Measurements from ENCODE around the gene ANKRD39.
A peak's percentile ranks its signal among the peaks of the same experiment; 100 is the strongest.
"Not testable (repeated sequence)": the region's sequence is repeated elsewhere in the genome, so short reads cannot be mapped to it uniquely, and the experiment has no call there.

ANKRD39 gene

DNA sequence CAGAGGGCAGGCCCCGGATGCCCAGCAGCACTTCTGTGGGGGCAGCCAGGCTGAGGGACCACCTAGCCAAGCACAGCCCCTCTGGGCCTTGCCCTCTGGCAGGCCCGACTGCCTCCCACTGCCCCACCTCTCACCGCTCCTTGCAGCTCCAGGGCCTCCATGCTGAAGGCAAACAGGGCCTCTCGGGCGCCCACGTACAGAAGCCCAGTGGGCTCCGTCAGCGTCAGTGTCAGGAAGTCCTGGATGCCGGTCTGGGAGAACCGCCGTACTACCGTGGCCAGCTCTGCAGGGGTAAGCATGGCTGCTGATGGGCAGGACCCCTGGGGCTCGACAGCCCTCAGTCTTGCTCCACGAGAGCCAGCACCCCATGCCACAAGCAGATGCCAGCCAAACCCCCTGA, 8.3 kb upstream of the ANKRD39 start:
- Histone ChIP-seq H3K4me1 (ENCODE audit: control insufficient read depth in 2 of 2, insufficient read depth in 2 of 2, low read length in 2 of 2) (peaks cover 26 to 32% of the 10 kb centered on the region in 2 donors), H3K9me3 (ENCODE audit: control insufficient read depth in 2 of 2, low read length in 2 of 2) (no peaks in the 10 kb centered on the region), H3K27me3 (ENCODE audit: control insufficient read depth in 2 of 2, insufficient read depth in 2 of 2, low read length in 2 of 2) (no peaks in the 10 kb centered on the region), H3K27ac (ENCODE audit: low read depth in 2 of 2, low read length in 2 of 2) (no peak overlapping the region), H3K9ac (ENCODE audit: low read depth in 1 of 2, low read length in 2 of 2) (no peak overlapping the region), H3K36me3 (ENCODE audit: control insufficient read depth in 2 of 2, insufficient read depth in 2 of 2, low read length in 2 of 2) (peaks cover 34 to 41% of the 10 kb centered on the region in 2 donors), H3K4me3 (ENCODE audit: low read length in 2 of 2) (no peak overlapping the region)

DNA sequence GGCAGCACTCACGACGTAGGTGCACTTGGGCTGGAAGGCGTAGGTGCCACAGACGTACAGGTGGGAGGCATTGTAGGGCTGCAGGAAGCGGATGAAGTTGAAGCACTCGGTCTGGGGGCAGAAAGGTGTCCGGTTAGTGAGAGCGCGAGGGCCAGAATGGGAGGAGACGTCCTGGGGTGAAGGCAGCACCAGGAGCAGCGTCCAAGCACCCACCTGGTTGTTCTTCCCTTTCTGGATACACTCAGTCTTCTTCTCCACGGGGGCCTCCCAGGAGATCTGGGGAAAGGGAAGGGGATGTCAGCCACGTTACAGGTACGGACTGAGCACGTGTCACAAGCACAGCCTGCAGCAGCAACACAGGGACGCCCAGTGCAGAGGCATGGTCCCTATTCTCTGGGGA, 7.8 kb upstream of the ANKRD39 start:
- H3K9me3 ChIP-seq (ENCODE audit: control insufficient read depth in 2 of 2, low read length in 2 of 2) = no peaks in the 10 kb centered on the region
- H3K9ac ChIP-seq (ENCODE audit: low read depth in 1 of 2, low read length in 2 of 2) = no peak overlapping the region
- no peak overlapping the region for H3K4me3 ChIP-seq (ENCODE audit: low read length in 2 of 2)
- H3K27ac ChIP-seq (ENCODE audit: low read depth in 2 of 2, low read length in 2 of 2) = no peak overlapping the region
- no peaks in the 10 kb centered on the region for H3K27me3 ChIP-seq (ENCODE audit: control insufficient read depth in 2 of 2, insufficient read depth in 2 of 2, low read length in 2 of 2)
- peaks cover 24 to 27% of the 10 kb centered on the region in 2 donors for H3K4me1 ChIP-seq (ENCODE audit: control insufficient read depth in 2 of 2, insufficient read depth in 2 of 2, low read length in 2 of 2)
- peaks cover 34 to 42% of the 10 kb centered on the region in 2 donors for H3K36me3 ChIP-seq (ENCODE audit: control insufficient read depth in 2 of 2, insufficient read depth in 2 of 2, low read length in 2 of 2)

DNA sequence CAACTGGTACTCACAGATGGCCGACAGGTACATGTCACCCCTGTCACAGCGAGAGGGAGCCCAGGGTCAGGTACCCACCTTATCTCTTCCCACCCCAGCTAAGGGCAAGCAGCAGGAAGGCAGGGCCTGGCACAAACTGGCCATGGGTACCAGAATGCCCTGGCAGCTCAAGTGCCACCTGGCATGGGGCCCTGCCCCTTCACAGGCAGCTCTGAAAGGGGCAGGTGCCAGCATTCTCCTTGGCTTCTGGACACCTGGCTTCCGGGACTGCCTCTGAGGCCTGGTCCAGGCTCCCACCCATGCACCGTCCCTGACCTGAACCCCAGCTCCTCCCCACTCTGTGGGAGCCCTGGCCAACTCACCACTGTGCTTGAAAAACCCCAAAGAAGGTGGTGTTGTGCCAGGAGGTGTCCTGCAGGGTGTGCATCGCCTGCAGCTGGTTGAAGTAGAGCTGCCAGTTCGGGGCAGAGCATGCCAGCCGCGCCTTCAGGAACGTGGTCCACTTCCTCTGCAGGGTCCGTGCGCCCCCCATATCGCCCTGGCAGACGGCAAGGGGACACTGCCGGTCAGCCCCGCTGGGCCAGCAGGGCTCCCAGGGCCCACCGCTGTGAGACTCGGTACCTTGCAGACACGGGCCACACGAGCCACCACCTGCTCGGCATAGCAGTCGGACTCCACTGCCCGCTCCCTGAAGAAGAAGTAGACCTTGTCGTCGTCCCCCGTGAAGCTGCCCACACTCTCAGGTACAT, 6.7 kb upstream of the ANKRD39 start:
- peaks cover 20 to 24% of the 10 kb centered on the region in 2 donors for H3K4me1 ChIP-seq (ENCODE audit: control insufficient read depth in 2 of 2, insufficient read depth in 2 of 2, low read length in 2 of 2)
- no peaks in the 10 kb centered on the region for H3K9me3 ChIP-seq (ENCODE audit: control insufficient read depth in 2 of 2, low read length in 2 of 2)
- peaks cover 34 to 44% of the 10 kb centered on the region in 2 donors for H3K36me3 ChIP-seq (ENCODE audit: control insufficient read depth in 2 of 2, insufficient read depth in 2 of 2, low read length in 2 of 2)
- no peaks in the 10 kb centered on the region for H3K27me3 ChIP-seq (ENCODE audit: control insufficient read depth in 2 of 2, insufficient read depth in 2 of 2, low read length in 2 of 2)
- H3K27ac ChIP-seq (ENCODE audit: low read depth in 2 of 2, low read length in 2 of 2) = no peak overlapping the region
- H3K4me3 ChIP-seq (ENCODE audit: low read length in 2 of 2) = no peak overlapping the region
- H3K9ac ChIP-seq (ENCODE audit: low read depth in 1 of 2, low read length in 2 of 2) = no peak overlapping the region

DNA sequence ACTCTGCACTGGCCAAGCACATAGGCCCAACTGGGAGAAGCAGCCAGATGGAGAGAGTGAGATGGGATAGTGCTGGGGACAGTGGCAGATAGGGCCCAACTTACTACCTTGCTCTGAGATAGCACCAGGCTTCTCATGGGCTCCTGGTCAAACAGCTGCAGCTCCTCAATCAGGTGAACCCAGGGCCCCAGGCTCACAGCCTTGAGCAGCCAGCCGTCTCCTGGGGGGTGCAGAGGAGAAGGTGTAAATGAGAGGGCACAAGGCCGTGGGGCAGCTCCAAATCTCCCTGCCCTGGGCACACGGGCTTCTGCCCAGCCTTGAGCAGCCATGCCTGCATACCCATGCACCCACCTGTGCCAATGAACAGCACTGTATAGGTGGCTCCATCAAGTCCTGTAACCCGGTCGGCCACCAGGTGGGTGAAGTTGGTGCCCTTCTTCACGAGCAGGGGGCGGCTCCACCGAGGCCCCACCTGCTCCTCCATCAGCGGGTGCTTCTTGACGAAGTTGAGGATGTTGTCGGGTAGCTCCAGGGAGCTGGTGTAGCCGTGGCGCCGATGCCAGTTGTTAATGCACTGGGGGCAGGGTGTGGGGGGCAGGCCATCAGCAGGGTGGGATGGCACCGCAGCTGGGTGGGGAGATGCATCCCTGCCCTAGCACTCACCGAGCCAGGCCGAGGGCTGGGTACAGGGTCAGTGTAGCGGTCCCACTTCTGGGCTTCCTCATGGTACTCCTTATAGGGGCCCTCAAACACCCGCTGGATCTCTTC, 5.9 kb upstream of the ANKRD39 start:
- no peak overlapping the region for H3K27ac ChIP-seq (ENCODE audit: low read depth in 2 of 2, low read length in 2 of 2)

DNA sequence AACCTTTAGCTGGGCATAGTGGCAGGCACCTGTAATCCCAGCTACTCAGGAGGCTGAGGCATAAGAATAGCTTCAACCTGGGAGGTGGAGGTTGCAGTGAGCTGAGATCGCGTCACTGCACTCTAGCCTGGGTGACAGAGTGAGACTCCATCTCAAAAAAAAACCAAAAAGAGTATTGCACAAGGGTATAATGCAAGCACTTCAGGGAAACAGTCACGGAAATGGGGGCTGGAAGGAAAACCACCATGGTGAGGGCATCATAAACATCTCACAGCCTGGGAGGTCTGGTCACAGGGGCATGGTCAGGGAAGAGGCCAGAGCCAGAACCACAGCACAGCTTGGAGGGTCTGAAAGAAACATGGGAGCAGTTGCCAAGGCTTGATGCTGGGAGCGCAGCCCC, 5.2 kb upstream of the ANKRD39 start:
- H3K27me3 ChIP-seq (ENCODE audit: control insufficient read depth in 2 of 2, insufficient read depth in 2 of 2, low read length in 2 of 2); H3K9me3 ChIP-seq (ENCODE audit: control insufficient read depth in 2 of 2, low read length in 2 of 2); H3K27ac ChIP-seq (ENCODE audit: low read depth in 2 of 2, low read length in 2 of 2); H3K9ac ChIP-seq (ENCODE audit: low read depth in 1 of 2, low read length in 2 of 2); H3K4me3 ChIP-seq (ENCODE audit: low read length in 2 of 2): not testable (repeated sequence)
- Histone ChIP-seq H3K36me3 (ENCODE audit: control insufficient read depth in 2 of 2, insufficient read depth in 2 of 2, low read length in 2 of 2) (peaks cover 34 to 44% of the 10 kb centered on the region in 2 donors), H3K4me1 (ENCODE audit: control insufficient read depth in 2 of 2, insufficient read depth in 2 of 2, low read length in 2 of 2) (peaks cover 18 to 29% of the 10 kb centered on the region in 2 donors)

More for the DNA sequence above, 5.9 kb upstream of the ANKRD39 start:
- Histone ChIP-seq H3K36me3 (ENCODE audit: control insufficient read depth in 2 of 2, insufficient read depth in 2 of 2, low read length in 2 of 2) (peaks cover 34 to 44% of the 10 kb centered on the region in 2 donors), H3K27me3 (ENCODE audit: control insufficient read depth in 2 of 2, insufficient read depth in 2 of 2, low read length in 2 of 2) (no peaks in the 10 kb centered on the region), H3K9ac (ENCODE audit: low read depth in 1 of 2, low read length in 2 of 2) (no peak overlapping the region), H3K9me3 (ENCODE audit: control insufficient read depth in 2 of 2, low read length in 2 of 2) (no peaks in the 10 kb centered on the region), H3K4me1 (ENCODE audit: control insufficient read depth in 2 of 2, insufficient read depth in 2 of 2, low read length in 2 of 2) (peaks cover 20 to 31% of the 10 kb centered on the region in 2 donors), H3K4me3 (ENCODE audit: low read length in 2 of 2) (no peak overlapping the region)

DNA sequence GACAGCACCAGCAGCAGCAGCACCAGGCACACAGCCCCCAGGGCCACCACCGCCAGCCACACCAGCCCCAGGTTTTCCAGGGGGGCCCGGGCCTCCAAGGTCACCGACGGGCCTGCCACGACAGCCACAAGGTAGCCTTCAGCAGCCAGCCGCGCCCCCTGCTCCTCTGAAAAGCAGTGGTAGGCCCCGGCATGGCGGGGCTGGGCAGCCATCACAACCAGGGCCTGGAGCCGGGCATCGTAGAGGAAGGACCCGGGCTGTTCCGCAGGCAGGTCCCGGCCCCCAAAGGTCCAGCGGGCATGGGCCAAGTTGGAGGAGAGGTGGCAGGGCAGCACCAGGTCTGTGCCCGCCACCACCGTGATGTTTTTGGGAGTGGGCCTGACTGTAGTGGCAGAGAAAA, 3.3 kb upstream of the ANKRD39 start:
- Histone ChIP-seq H3K27me3 (ENCODE audit: control insufficient read depth in 2 of 2, insufficient read depth in 2 of 2, low read length in 2 of 2) (no peaks in the 10 kb centered on the region), H3K27ac (ENCODE audit: low read depth in 2 of 2, low read length in 2 of 2) (no peak overlapping the region), H3K9ac (ENCODE audit: low read depth in 1 of 2, low read length in 2 of 2) (no peak overlapping the region), H3K9me3 (ENCODE audit: control insufficient read depth in 2 of 2, low read length in 2 of 2) (no peaks in the 10 kb centered on the region), H3K4me1 (ENCODE audit: control insufficient read depth in 2 of 2, insufficient read depth in 2 of 2, low read length in 2 of 2) (peaks cover 15 to 17% of the 10 kb centered on the region in 2 donors), H3K4me3 (ENCODE audit: low read length in 2 of 2) (no peak overlapping the region), H3K36me3 (ENCODE audit: control insufficient read depth in 2 of 2, insufficient read depth in 2 of 2, low read length in 2 of 2) (peaks cover 34 to 44% of the 10 kb centered on the region in 2 donors)

DNA sequence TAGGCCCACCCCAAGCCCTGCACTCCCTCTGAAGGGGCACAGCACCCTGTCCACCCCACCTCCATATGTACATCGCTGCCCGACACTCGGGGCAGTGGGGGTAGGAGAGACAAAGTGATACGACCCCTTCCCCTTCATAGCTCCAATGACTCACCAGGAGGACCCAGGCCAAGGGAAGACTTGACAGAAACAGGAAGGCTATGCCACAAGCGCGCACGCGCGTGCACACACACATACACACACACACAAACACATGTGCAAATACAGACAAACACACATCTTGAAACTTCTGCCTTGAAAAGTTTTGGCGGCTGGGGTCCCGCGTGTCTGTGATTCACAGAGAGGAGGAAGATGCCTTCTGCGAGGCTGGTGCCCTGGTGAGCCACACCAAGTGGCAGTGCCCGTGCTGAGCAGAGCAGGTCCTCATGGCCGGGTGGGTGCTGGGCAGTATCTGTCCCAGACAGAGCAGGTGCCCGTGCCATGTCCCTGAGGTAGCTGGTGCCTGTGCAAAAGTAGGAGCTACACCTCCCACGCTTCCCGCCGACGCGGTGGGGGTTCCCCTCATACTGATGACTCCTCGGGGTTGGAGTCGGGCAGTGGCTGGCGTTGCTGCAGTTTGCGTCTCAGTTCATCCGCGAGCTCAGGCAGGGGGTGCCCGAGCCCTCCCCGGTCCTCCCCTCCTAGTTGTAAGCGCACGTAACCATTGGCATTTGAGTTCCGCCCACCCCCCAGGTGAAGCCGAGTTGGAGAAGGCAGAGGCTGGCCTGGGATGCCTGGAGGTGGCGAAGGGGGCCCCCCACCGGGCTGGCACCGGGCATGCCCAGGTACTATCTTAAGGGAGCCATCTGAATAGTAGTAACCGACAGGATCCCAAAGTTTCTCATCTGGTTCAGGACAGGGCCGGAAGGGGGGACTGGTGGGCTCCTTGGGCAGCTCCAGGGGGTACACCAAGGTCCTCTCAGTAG, 2.5 kb upstream of the ANKRD39 start:
- peaks cover 29 to 37% of the 10 kb centered on the region in 2 donors for H3K36me3 ChIP-seq (ENCODE audit: control insufficient read depth in 2 of 2, insufficient read depth in 2 of 2, low read length in 2 of 2)
- H3K4me3 ChIP-seq (ENCODE audit: low read length in 2 of 2) = no peak overlapping the region
- H3K27ac ChIP-seq (ENCODE audit: low read depth in 2 of 2, low read length in 2 of 2) = no peak overlapping the region
- H3K4me1 ChIP-seq (ENCODE audit: control insufficient read depth in 2 of 2, insufficient read depth in 2 of 2, low read length in 2 of 2) = peaks cover 15% of the 10 kb centered on the region in 2 donors
- H3K27me3 ChIP-seq (ENCODE audit: control insufficient read depth in 2 of 2, insufficient read depth in 2 of 2, low read length in 2 of 2) = no peaks in the 10 kb centered on the region
- H3K9me3 ChIP-seq (ENCODE audit: control insufficient read depth in 2 of 2, low read length in 2 of 2) = no peaks in the 10 kb centered on the region
- H3K9ac ChIP-seq (ENCODE audit: low read depth in 1 of 2, low read length in 2 of 2) = no peak overlapping the region

DNA sequence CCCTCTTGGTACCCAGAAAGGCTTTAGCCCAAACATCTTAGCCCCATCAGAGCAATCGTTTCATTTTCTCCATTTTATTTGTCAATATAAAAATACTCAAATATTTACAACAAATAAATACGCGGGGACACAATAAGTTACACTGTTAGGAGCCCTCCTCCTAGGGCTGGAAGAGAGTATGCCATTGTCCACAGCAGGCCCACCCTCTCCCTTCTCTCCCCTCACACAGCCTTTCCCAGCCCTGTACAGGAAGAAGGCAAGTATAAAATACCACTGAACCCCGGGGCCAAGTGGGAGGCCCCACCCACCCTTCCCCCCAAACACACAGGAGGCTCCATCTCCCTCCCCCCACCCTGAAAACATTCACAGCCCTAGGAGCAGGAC, 1.9 kb upstream of the ANKRD39 start:
- Histone ChIP-seq H3K9me3 (ENCODE audit: control insufficient read depth in 2 of 2, low read length in 2 of 2) (no peaks in the 10 kb centered on the region), H3K4me1 (ENCODE audit: control insufficient read depth in 2 of 2, insufficient read depth in 2 of 2, low read length in 2 of 2) (peaks cover 15% of the 10 kb centered on the region in 2 donors), H3K4me3 (ENCODE audit: low read length in 2 of 2) (no peak overlapping the region), H3K27ac (ENCODE audit: low read depth in 2 of 2, low read length in 2 of 2) (peak overlapping the region in 1 of 2 donors; percentile 32), H3K9ac (ENCODE audit: low read depth in 1 of 2, low read length in 2 of 2) (no peak overlapping the region), H3K27me3 (ENCODE audit: control insufficient read depth in 2 of 2, insufficient read depth in 2 of 2, low read length in 2 of 2) (no peaks in the 10 kb centered on the region), H3K36me3 (ENCODE audit: control insufficient read depth in 2 of 2, insufficient read depth in 2 of 2, low read length in 2 of 2) (peaks cover 23 to 31% of the 10 kb centered on the region in 2 donors)

DNA sequence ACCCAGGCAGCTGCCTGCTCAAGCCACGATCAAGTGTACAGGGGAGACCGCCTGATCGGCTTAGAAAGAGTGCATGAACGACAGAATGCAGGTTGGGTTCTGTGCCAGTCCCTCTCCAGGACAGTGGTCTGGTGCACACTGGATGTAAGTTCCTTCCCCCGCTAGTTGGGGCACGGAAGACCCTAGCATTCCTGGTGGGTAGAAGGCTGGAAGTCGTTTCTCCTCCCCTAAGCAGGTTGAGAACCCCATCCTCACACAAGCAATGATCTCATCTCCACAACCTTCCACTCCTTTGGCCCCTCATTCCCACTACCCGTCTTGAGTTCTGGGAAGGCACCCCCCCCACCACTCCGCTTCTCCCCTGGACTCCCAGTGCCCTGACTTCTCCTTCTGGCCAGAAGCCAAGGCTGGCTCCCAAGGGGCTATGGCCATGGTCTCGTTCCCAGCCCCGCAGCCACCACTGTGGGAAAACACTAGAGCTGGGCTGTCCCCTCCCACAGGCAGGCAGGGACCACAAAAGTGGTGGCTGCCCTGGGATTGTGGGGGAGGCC, 1.4 kb upstream of the ANKRD39 start:
- H3K4me1 ChIP-seq (ENCODE audit: control insufficient read depth in 2 of 2, insufficient read depth in 2 of 2, low read length in 2 of 2) = peaks cover 15% of the 10 kb centered on the region in 2 donors

More for the DNA sequence above, 1.4 kb upstream of the ANKRD39 start:
- H3K4me3 ChIP-seq (ENCODE audit: low read length in 2 of 2) = peak overlapping the region in 1 of 2 donors; percentile 70
- no peaks in the 10 kb centered on the region for H3K27me3 ChIP-seq (ENCODE audit: control insufficient read depth in 2 of 2, insufficient read depth in 2 of 2, low read length in 2 of 2)
- H3K27ac ChIP-seq (ENCODE audit: low read depth in 2 of 2, low read length in 2 of 2) = peak overlapping the region in 1 of 2 donors; percentile 58
- no peaks in the 10 kb centered on the region for H3K9me3 ChIP-seq (ENCODE audit: control insufficient read depth in 2 of 2, low read length in 2 of 2)
- H3K9ac ChIP-seq (ENCODE audit: low read depth in 1 of 2, low read length in 2 of 2) = peak overlapping the region in 1 of 2 donors; percentile 85
- H3K36me3 ChIP-seq (ENCODE audit: control insufficient read depth in 2 of 2, insufficient read depth in 2 of 2, low read length in 2 of 2) = peaks cover 18 to 28% of the 10 kb centered on the region in 2 donors
